Fibroblast of upper back skin (primary cell): ENCODE results near the gene TMEM41B.
A peak's percentile ranks its signal among the peaks of the same experiment; 100 is the strongest.
"Not testable (repeated sequence)": the region's sequence is repeated elsewhere in the genome, so short reads cannot be mapped to it uniquely, and the experiment has no call there.

ENCODE experiments used
- DNase-seq: peaks from one replicate; pipeline ENCODE4 v3.0.0-alpha.2; 2013

Gene TMEM41B

GRCh38 chr11:9259981-9260837 is 54.2 kb downstream of the TMEM41B start:
- DNase-seq: no peak

- not testable (repeated sequence) for DNase-seq
Observed at GRCh38 chr11:9258279-9258678, 56.1 kb downstream of the TMEM41B start.

GRCh38 chr11:9254416-9254815 is 60.0 kb downstream of the TMEM41B start:
- DNase-seq: no peak

- DNase-seq: no peak
Observed at GRCh38 chr11:9253086-9253485, 61.3 kb downstream of the TMEM41B start.

- no peak for DNase-seq
Observed at GRCh38 chr11:9251311-9251710, 63.1 kb downstream of the TMEM41B start.

- DNase-seq: no peak
Observed at GRCh38 chr11:9250139-9250582, 64.2 kb downstream of the TMEM41B start.

GRCh38 chr11:9249252-9249651 is 65.1 kb downstream of the TMEM41B start:
- DNase-seq: no peak

- DNase-seq: no peak
Observed at GRCh38 chr11:9247863-9248262, 66.5 kb downstream of the TMEM41B start.

GRCh38 chr11:9236242-9236641 is 78.2 kb downstream of the TMEM41B start:
- DNase-seq: not testable (repeated sequence)

- no peak for DNase-seq
Observed at GRCh38 chr11:9232482-9232881, 81.9 kb downstream of the TMEM41B start.

- DNase-seq: peak; percentile 57
Observed at GRCh38 chr11:9231848-9232177, 82.6 kb downstream of the TMEM41B start.
